Mucosa of descending colon (tissue), 3 donors: Measurements from ENCODE around the gene ARHGAP18. TPM values are rescaled to one million over a fixed set of nuclear protein-coding genes. Genes with fewer than 3 reads are reported as not detected.

Experiments used
- ATAC-seq: fragments of 200-7000 bp; cut with Tn5 transposase; one replicate; pipeline ENCODE4 v1.9.1; 2020; ENCODE audit warnings: mild to moderate bottlenecking, moderate library complexity
- DNase-seq, 3 donors: peaks; one replicate each; pipeline ENCODE4 v3.0.0-alpha.2; 2020
- H3K36me3 ChIP-seq: fragments of 200-600 bp; one replicate; pipeline ENCODE4 v1.8.0; 2021; ENCODE audit warnings: low read depth, mild to moderate bottlenecking
- H3K4me1 ChIP-seq: fragments of 200-600 bp; one replicate; pipeline ENCODE4 v1.8.0; 2021; ENCODE audit warnings: low read depth, mild to moderate bottlenecking
- H3K4me3 ChIP-seq: fragments of 200-600 bp; one replicate; pipeline ENCODE4 v1.8.0; 2021; ENCODE audit warnings: mild to moderate bottlenecking
- H3K9me3 ChIP-seq: fragments of 200-600 bp; one replicate; pipeline ENCODE4 v1.8.0; 2021; ENCODE audit warnings: mild to moderate bottlenecking
- intact Hi-C, 2 donors: fragments of 100-400 bp; cut with DNase I in 1 of 2; cut with micrococcal nuclease in 1 of 2; formaldehyde crosslinking; loops; one replicate each; pipeline versions ENCODE4 v1.11.0 to v1.11.1; 2022; cut with DNase I, micrococcal nuclease
- total RNA-seq, 3 donors: library from RNA; stranded (reverse); fragmentation: NEBNext Ultra II Directional in 2 of 3; extraction: Animal tissue kit (Norgen Biotek cat#: 25700) in 2 of 3; gene quantifications; one replicate each; pipeline versions ENCODE4 v1.2.1 to v1.2.4, GENCODE V29; 2021 to 2023
- TF ChIP-seq, protein P1 (sequence below): fragments of 200-600 bp; IDR thresholded peaks from one replicate; pipeline ENCODE4 v1.8.0; 2022; ENCODE audit warnings: antibody characterized with exemption, mild to moderate bottlenecking
- donor health status: DM: no; HTN: no; CAD: no; lungs with moderate emphysema.
- donor health status: DM: no; HTN: no; CAD: no.
- donor health status: DM: no; HTN: yes; CAD: no.

Gene ARHGAP18
- total RNA-seq, 3 donors from 2014 or later: 17.6 to 24.3 (median 20.1) TPM

- TF ChIP-seq, protein P1, sequence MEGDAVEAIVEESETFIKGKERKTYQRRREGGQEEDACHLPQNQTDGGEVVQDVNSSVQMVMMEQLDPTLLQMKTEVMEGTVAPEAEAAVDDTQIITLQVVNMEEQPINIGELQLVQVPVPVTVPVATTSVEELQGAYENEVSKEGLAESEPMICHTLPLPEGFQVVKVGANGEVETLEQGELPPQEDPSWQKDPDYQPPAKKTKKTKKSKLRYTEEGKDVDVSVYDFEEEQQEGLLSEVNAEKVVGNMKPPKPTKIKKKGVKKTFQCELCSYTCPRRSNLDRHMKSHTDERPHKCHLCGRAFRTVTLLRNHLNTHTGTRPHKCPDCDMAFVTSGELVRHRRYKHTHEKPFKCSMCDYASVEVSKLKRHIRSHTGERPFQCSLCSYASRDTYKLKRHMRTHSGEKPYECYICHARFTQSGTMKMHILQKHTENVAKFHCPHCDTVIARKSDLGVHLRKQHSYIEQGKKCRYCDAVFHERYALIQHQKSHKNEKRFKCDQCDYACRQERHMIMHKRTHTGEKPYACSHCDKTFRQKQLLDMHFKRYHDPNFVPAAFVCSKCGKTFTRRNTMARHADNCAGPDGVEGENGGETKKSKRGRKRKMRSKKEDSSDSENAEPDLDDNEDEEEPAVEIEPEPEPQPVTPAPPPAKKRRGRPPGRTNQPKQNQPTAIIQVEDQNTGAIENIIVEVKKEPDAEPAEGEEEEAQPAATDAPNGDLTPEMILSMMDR: no peak
- intact Hi-C loops: no loop called here
Measured at GRCh38 chr6:129691709-129692108, 18.3 kb downstream of the ARHGAP18 start.

GRCh38 chr6:129691043-129691640, 18.8 kb downstream of the ARHGAP18 start:
- no peaks in the 10 kb centered on the region for H3K9me3 ChIP-seq
- TF ChIP-seq, protein P1: no peak
- H3K4me1 ChIP-seq: peaks cover 15% of the 10 kb centered on the region
- H3K36me3 ChIP-seq: no peaks in the 10 kb centered on the region
- ATAC-seq (no peak), DNase-seq (no peak)
- intact Hi-C loops: no loop called here
- H3K4me3 ChIP-seq: no peak overlapping the region

More at GRCh38 chr6:129691709-129692108, 18.3 kb downstream of the ARHGAP18 start:
- no peak overlapping the region for H3K4me3 ChIP-seq
- ATAC-seq (peak; percentile 12), DNase-seq (no peak)
- H3K36me3 ChIP-seq: no peaks in the 10 kb centered on the region
- H3K4me1 ChIP-seq: peaks cover 18% of the 10 kb centered on the region
- no peaks in the 10 kb centered on the region for H3K9me3 ChIP-seq

DNA sequence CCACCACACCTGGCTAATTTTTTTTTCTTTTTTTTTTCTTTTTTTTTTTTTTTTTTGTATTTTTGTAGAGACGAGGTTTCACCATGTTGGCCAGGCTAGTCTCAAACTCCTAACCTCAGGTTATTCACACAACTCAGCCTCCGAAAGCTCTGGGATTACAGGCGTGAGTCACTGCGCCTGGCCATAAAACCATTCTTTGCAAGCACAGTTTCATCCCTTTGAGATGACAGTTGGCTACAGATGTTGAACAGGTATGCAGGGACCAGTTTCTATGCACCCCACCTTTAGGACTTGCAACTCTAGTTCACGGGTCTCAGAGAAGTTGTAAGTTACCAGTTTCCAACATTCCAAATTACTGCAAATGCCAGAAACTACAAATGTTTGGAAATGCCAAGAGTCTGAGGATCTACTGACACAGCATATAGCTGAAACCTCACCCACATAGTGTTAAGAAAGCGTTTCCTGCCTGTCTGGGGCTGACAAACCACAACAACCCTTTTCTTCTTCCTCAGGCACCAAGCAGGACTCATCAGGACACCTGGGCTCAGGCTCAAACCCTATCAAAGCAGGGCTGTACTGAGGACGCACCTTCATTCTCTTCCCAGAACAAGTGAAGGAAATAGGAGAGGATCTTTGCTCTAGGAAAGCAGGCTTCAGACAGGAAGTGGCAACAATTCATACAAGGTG, 22.9 kb downstream of the ARHGAP18 start:
- intact Hi-C loops: no loop called here
- Histone ChIP-seq H3K9me3 (no peaks in the 10 kb centered on the region), H3K4me3 (no peak overlapping the region), H3K36me3 (no peaks in the 10 kb centered on the region), H3K4me1 (peaks cover 19% of the 10 kb centered on the region)
- TF ChIP-seq, protein P1: no peak
- DNase-seq (peak in 1 of 3 donors; percentile 34), ATAC-seq (peak; percentile 61)

GRCh38 chr6:129685662-129686031, 24.3 kb downstream of the ARHGAP18 start:
- Histone ChIP-seq H3K4me1 (peaks cover 19% of the 10 kb centered on the region), H3K36me3 (no peaks in the 10 kb centered on the region), H3K4me3 (no peak overlapping the region), H3K9me3 (no peaks in the 10 kb centered on the region)
- TF ChIP-seq, protein P1: no peak
- intact Hi-C loops: no loop called here
- no peak for ATAC-seq
- DNase-seq: no peak

- intact Hi-C loops: no loop called here
- Histone ChIP-seq H3K4me3 (no peak overlapping the region), H3K4me1 (peaks cover 19% of the 10 kb centered on the region), H3K9me3 (no peaks in the 10 kb centered on the region), H3K36me3 (no peaks in the 10 kb centered on the region)
- DNase-seq (no peak), ATAC-seq (no peak)
- TF ChIP-seq, protein P1: no peak
Measured at GRCh38 chr6:129684903-129685661, 24.9 kb downstream of the ARHGAP18 start.
